Measurements from ENCODE around the gene PIP5KL1.
A peak's percentile ranks its signal among the peaks of the same experiment; 100 is the strongest.

- TF ChIP-seq CTCF (conservative IDR thresholded peaks at IDR 0.05) (peak; percentile 68), EZH2 (IDR thresholded peaks at IDR 0.05; ENCODE audit: low read depth) (no peak)
These were observed 24.9 kb upstream of the PIP5KL1 start for GRCh38 chr9:127955294-127956015.

Data from PC-9 (cell line).